Measurements from ENCODE around the gene TPM1. TPM values are rescaled to one million over a fixed set of nuclear protein-coding genes. Genes with fewer than 3 reads are reported as not detected.

Gene TPM1
- total and polyA plus RNA-seq, 11 donors, result 9,722 to 18,689 (median 13,651) TPM

DNA sequence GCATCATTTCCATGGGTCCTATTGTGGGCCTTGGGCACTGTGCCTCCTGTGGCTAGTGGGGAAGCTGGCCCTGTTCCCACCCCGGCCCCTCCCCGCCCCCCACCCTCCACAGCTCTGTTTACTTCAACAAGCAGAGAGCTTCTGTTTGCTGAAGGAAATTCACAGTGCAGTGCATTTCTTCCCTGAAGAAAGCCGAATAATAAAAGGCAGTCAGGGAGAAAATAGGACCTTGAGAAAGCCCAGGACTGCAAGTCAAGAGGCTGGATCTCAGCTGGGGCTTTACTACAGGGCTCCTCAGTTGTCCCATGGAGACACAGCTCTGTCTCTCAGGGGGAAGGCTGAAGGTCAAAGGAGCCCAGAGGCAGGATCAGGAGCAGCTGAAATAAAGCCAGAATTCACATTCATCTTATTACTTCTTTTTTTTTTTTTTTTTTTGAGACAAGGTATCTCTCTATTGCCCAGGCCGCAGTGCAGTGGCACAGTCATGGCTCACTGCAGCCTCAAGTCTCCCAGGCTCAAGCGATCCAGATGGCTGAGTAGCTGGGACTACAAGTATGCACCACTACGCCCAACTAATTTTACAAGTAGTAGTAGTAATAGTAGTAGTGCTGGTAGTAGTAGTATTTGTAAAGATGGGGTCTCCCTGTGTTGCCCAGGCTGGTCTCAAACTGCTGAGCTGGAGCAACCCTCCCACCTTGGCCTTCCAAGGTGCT lies 46.1 kb downstream of the TPM1 start:
- Histone ChIP-seq H3K4me1 (peaks cover 0 to 35% (median 16%) of the 10 kb centered on the region in 12 donors), H3K4me3 (no peak overlapping the region), H3K9me3 (no peaks in the 10 kb centered on the region), H3K27ac (peak overlapping the region in 6 of 12 donors; percentile 45 to 75 (median 55)), H3K36me3 (no peaks in the 10 kb centered on the region), H3K27me3 (no peaks in the 10 kb centered on the region)
- intact Hi-C loops (cut with DNase I), result no loop called here
- TF ChIP-seq POLR2A (IDR thresholded peaks at IDR 0.05), result no peak
- TF ChIP-seq, protein P1, sequence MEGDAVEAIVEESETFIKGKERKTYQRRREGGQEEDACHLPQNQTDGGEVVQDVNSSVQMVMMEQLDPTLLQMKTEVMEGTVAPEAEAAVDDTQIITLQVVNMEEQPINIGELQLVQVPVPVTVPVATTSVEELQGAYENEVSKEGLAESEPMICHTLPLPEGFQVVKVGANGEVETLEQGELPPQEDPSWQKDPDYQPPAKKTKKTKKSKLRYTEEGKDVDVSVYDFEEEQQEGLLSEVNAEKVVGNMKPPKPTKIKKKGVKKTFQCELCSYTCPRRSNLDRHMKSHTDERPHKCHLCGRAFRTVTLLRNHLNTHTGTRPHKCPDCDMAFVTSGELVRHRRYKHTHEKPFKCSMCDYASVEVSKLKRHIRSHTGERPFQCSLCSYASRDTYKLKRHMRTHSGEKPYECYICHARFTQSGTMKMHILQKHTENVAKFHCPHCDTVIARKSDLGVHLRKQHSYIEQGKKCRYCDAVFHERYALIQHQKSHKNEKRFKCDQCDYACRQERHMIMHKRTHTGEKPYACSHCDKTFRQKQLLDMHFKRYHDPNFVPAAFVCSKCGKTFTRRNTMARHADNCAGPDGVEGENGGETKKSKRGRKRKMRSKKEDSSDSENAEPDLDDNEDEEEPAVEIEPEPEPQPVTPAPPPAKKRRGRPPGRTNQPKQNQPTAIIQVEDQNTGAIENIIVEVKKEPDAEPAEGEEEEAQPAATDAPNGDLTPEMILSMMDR (IDR thresholded peaks at IDR 0.05), result no peak
- DNase-seq, result no peak
- WGBS, 4 donors, result 68 to 77% (median 74%) methylated on average over 6 of the region's 6 CpGs
- no peak for ATAC-seq

DNA sequence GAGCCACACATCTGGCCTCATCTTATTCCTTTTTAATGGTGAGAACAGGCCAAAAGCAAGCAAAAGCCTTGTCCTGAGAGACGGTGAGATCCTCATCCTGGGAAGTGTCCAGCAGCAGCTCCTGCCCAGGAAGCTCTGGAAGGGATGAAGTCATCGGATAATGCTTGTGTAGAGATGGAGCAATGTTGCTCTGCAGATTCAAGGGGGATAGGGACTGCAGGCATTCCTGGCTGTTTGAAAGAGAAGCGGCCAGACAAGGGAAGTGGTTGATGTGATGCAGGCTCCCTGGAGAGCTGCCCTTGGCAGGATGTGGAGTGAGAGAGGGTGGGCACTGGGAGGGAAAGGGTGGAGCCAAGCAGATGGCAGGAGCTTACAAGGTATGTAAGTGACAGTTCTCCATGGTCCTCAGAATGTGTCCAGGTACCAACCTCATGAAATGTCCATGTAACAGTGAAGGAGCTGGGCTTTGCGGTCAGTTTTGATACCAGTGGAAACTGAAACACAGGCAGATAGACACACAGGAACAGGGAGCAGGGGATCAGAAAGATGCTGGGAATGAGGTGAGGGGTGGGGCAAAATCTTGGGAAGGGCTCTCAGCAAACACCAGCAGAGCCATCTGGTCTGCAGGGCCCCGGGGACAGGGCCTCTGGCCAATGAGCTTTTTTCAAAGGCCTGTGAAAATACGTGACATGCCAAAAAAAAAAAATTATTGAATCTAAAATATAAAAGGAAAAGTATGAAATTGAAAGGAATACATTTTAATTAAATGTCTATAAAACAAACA lies 46.9 kb downstream of the TPM1 start:
- H3K27me3 ChIP-seq, result no peaks in the 10 kb centered on the region
- H3K4me3 ChIP-seq, result no peak overlapping the region
- DNase-seq (peak in 4 of 5 donors; percentile 42 to 71 (median 58)), ATAC-seq (peak; percentile 24 to 84 (median 55))
- WGBS, 4 donors, result 26 to 37% (median 32%) methylated on average over 6 of the region's 6 CpGs
- TF ChIP-seq, protein P1 (IDR thresholded peaks at IDR 0.05), result no peak
- TF ChIP-seq POLR2A (IDR thresholded peaks at IDR 0.05), result no peak
- intact Hi-C loops (cut with DNase I), result loop anchor here in 6 of 10 donors (5.0 kb wide), 3 partner anchors 42 to 307 kb away; no protein-coding TSS in a partner anchor
- no peaks in the 10 kb centered on the region for H3K36me3 ChIP-seq
- peaks cover 0 to 40% (median 19%) of the 10 kb centered on the region in 12 donors for H3K4me1 ChIP-seq
- H3K27ac ChIP-seq, result peak overlapping the region in 6 of 12 donors; percentile 45 to 75 (median 55)
- H3K9me3 ChIP-seq, result no peaks in the 10 kb centered on the region

DNA sequence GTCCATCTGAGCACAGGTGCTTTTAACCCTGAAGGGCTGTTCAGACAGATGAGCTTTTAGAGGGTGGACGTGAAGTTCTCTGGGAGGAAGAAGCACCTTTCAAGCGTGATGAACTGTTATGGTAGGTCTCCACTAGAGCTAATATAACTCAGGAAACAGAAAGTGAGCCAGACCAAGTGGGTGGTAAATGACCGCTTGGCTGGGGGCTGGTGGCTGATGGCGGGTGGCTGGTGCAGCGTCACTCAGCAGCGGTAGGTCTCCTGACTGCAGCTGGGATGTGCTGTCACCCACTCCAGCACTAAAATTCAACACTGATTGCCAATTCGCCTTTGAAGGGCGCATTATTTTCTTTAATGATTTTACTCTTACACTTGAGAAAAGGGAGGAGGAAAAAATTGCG lies 47.9 kb downstream of the TPM1 start:
- TF ChIP-seq, protein P1 (IDR thresholded peaks at IDR 0.05), result no peak
- TF ChIP-seq POLR2A (IDR thresholded peaks at IDR 0.05), result no peak
- Histone ChIP-seq H3K27me3 (no peaks in the 10 kb centered on the region), H3K27ac (no peak overlapping the region), H3K9me3 (no peaks in the 10 kb centered on the region), H3K4me3 (no peak overlapping the region), H3K4me1 (peaks cover 0 to 44% (median 21%) of the 10 kb centered on the region in 12 donors), H3K36me3 (no peaks in the 10 kb centered on the region)
- 95 to 97% (median 96%) methylated on average over 9 of the region's 9 CpGs for WGBS, 4 donors
- intact Hi-C loops (cut with DNase I), result loop anchor here in 6 of 10 donors (5.0 kb wide), 3 partner anchors 43 to 308 kb away; no protein-coding TSS in a partner anchor
- ATAC-seq (no peak), DNase-seq (no peak)

DNA sequence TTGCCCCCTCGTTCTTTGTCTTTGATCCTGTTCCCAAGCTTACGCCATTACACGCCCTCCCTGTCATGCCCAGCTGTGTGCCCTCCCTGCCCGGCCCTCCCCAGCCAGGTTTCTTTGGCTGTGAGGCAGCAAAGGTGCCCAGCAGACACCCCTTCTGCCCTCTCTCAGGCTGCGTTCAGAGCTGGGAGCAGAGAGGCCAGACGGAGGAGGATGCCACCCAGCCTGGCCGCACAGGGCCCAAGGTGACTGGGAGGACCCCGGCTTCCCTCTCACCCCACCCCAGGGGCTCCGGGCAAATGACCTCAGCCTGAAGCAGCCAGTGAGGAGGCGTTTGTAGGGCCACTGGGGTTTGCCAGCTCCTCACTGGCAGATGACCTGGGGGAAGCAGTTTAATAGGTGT lies 48.3 kb downstream of the TPM1 start:
- DNase-seq (no peak), ATAC-seq (no peak)
- Histone ChIP-seq H3K36me3 (no peaks in the 10 kb centered on the region), H3K4me3 (no peak overlapping the region), H3K4me1 (peaks cover 0 to 44% (median 21%) of the 10 kb centered on the region in 12 donors), H3K27me3 (no peaks in the 10 kb centered on the region), H3K27ac (no peak overlapping the region), H3K9me3 (no peaks in the 10 kb centered on the region)
- TF ChIP-seq, protein P1 (IDR thresholded peaks at IDR 0.05), result no peak
- no peak for TF ChIP-seq POLR2A (IDR thresholded peaks at IDR 0.05)
- WGBS, 4 donors, result 94 to 97% (median 95%) methylated on average over 7 to 10 of the region's 10 CpGs
- intact Hi-C loops (cut with DNase I), result loop anchor here in 6 of 10 donors (5.0 kb wide), 3 partner anchors 44 to 309 kb away; no protein-coding TSS in a partner anchor
